Activated naive CD8-positive, alpha-beta T cell treated with anti-CD3 and anti-CD28 coated beads for 36 hours (primary cell): ENCODE data around the gene RYR3. TPM values are rescaled to one million over a fixed set of nuclear protein-coding genes. Genes with fewer than 3 reads are reported as not detected.
"Not testable (repeated sequence)": the region's sequence is repeated elsewhere in the genome, so short reads cannot be mapped to it uniquely, and the experiment has no call there.

ENCODE experiments used
- DNase-seq: peaks from one replicate; pipeline ENCODE4 v3.0.0; 2021
- H3K27ac Mint-ChIP-seq: one replicate; pipeline ENCODE4 v1.8.0; 2022; ENCODE audit warnings: mild to moderate bottlenecking, moderate library complexity, mixed read lengths
- H3K27me3 Mint-ChIP-seq: one replicate; pipeline ENCODE4 v1.8.0; 2022; ENCODE audit warnings: mild to moderate bottlenecking, mixed read lengths
- H3K36me3 Mint-ChIP-seq: one replicate; pipeline ENCODE4 v1.8.0; 2021; ENCODE audit warnings: mild to moderate bottlenecking, mixed read lengths
- H3K4me1 Mint-ChIP-seq: one replicate; pipeline ENCODE4 v1.8.0; 2021; ENCODE audit warnings: mixed read lengths
- H3K4me3 Mint-ChIP-seq: one replicate; pipeline ENCODE4 v1.8.0; 2022; ENCODE audit warnings: mild to moderate bottlenecking, moderate library complexity, mixed read lengths
- H3K9me3 Mint-ChIP-seq: one replicate; pipeline ENCODE4 v1.8.0; 2022; ENCODE audit warnings: mixed read lengths
- total RNA-seq, 2 experiments: library from RNA; stranded (reverse); gene quantifications; one replicate each; pipeline ENCODE4 v1.2.3, GENCODE V29; 2021

Gene RYR3
- total RNA-seq, 2 experiments from 2014 or later = not detected

GRCh38 chr15:33569036-33569435 lies 258.3 kb downstream of the RYR3 start:
- no peaks in the 10 kb centered on the region for H3K4me1 Mint-ChIP-seq
- H3K36me3 Mint-ChIP-seq = no peaks in the 10 kb centered on the region
- H3K9me3 Mint-ChIP-seq = no peaks in the 10 kb centered on the region
- DNase-seq = no peak
- no peak overlapping the region for H3K27ac Mint-ChIP-seq
- H3K27me3 Mint-ChIP-seq = peaks cover 8% of the 10 kb centered on the region
- H3K4me3 Mint-ChIP-seq = no peak overlapping the region

- not testable (repeated sequence) for H3K27ac Mint-ChIP-seq, DNase-seq, H3K9me3 Mint-ChIP-seq, H3K36me3 Mint-ChIP-seq, H3K4me1 Mint-ChIP-seq, H3K27me3 Mint-ChIP-seq, H3K4me3 Mint-ChIP-seq
These were observed 267.1 kb downstream of the RYR3 start for GRCh38 chr15:33577911-33578310.

- DNase-seq = no peak
- Mint-ChIP-seq H3K4me3 (no peak overlapping the region), H3K27ac (no peak overlapping the region), H3K9me3 (peaks cover under 1% of the 10 kb centered on the region), H3K4me1 (no peaks in the 10 kb centered on the region), H3K27me3 (peaks cover 6% of the 10 kb centered on the region), H3K36me3 (no peaks in the 10 kb centered on the region)
These were observed 269.8 kb downstream of the RYR3 start for GRCh38 chr15:33580526-33580925.

GRCh38 chr15:33581032-33581431 lies 270.3 kb downstream of the RYR3 start:
- DNase-seq = no peak
- no peaks in the 10 kb centered on the region for H3K36me3 Mint-ChIP-seq
- H3K9me3 Mint-ChIP-seq = no peaks in the 10 kb centered on the region
- H3K4me3 Mint-ChIP-seq = no peak overlapping the region
- H3K27me3 Mint-ChIP-seq = peaks cover 6% of the 10 kb centered on the region
- no peaks in the 10 kb centered on the region for H3K4me1 Mint-ChIP-seq
- no peak overlapping the region for H3K27ac Mint-ChIP-seq

- Mint-ChIP-seq H3K4me1 (no peaks in the 10 kb centered on the region), H3K9me3 (no peaks in the 10 kb centered on the region), H3K36me3 (no peaks in the 10 kb centered on the region), H3K4me3 (no peak overlapping the region), H3K27ac (no peak overlapping the region), H3K27me3 (peaks cover 9% of the 10 kb centered on the region)
- DNase-seq = no peak
These were observed 274.0 kb downstream of the RYR3 start for GRCh38 chr15:33584797-33585196.

- no peak for DNase-seq
- Mint-ChIP-seq H3K4me3 (no peak overlapping the region), H3K4me1 (no peaks in the 10 kb centered on the region), H3K27ac (no peak overlapping the region), H3K9me3 (no peaks in the 10 kb centered on the region), H3K36me3 (no peaks in the 10 kb centered on the region), H3K27me3 (peaks cover 10% of the 10 kb centered on the region)
These were observed 276.3 kb downstream of the RYR3 start for GRCh38 chr15:33586786-33587697.

- Mint-ChIP-seq H3K27me3 (peaks cover 17% of the 10 kb centered on the region), H3K36me3 (no peaks in the 10 kb centered on the region), H3K4me3 (no peak overlapping the region), H3K4me1 (no peaks in the 10 kb centered on the region), H3K27ac (no peak overlapping the region), H3K9me3 (peaks cover 2% of the 10 kb centered on the region)
- no peak for DNase-seq
These were observed 277.0 kb downstream of the RYR3 start for GRCh38 chr15:33587773-33588172.

GRCh38 chr15:33592864-33593263 lies 282.1 kb downstream of the RYR3 start:
- no peak overlapping the region for H3K27ac Mint-ChIP-seq
- H3K4me1 Mint-ChIP-seq = no peaks in the 10 kb centered on the region
- H3K4me3 Mint-ChIP-seq = no peak overlapping the region
- peaks cover 16% of the 10 kb centered on the region for H3K27me3 Mint-ChIP-seq
- no peaks in the 10 kb centered on the region for H3K36me3 Mint-ChIP-seq
- peaks cover 3% of the 10 kb centered on the region for H3K9me3 Mint-ChIP-seq
- no peak for DNase-seq

GRCh38 chr15:33598382-33598781 lies 287.6 kb downstream of the RYR3 start:
- H3K27ac Mint-ChIP-seq, H3K9me3 Mint-ChIP-seq, DNase-seq, H3K4me1 Mint-ChIP-seq, H3K27me3 Mint-ChIP-seq, H3K36me3 Mint-ChIP-seq, H3K4me3 Mint-ChIP-seq: not testable (repeated sequence)

- Mint-ChIP-seq H3K27ac (no peak overlapping the region), H3K27me3 (peaks cover 5% of the 10 kb centered on the region), H3K4me1 (no peaks in the 10 kb centered on the region), H3K4me3 (no peak overlapping the region), H3K9me3 (no peaks in the 10 kb centered on the region), H3K36me3 (no peaks in the 10 kb centered on the region)
- no peak for DNase-seq
These were observed 289.4 kb downstream of the RYR3 start for GRCh38 chr15:33600212-33600611.

GRCh38 chr15:33601461-33601860 lies 290.7 kb downstream of the RYR3 start:
- Mint-ChIP-seq H3K4me3 (no peak overlapping the region), H3K27ac (no peak overlapping the region), H3K9me3 (no peaks in the 10 kb centered on the region), H3K4me1 (no peaks in the 10 kb centered on the region), H3K36me3 (no peaks in the 10 kb centered on the region), H3K27me3 (peaks cover 5% of the 10 kb centered on the region)
- DNase-seq = no peak

GRCh38 chr15:33608714-33609113 lies 297.9 kb downstream of the RYR3 start:
- Mint-ChIP-seq H3K27ac (no peak overlapping the region), H3K4me1 (no peaks in the 10 kb centered on the region), H3K27me3 (peaks cover 12% of the 10 kb centered on the region), H3K36me3 (no peaks in the 10 kb centered on the region), H3K9me3 (no peaks in the 10 kb centered on the region), H3K4me3 (no peak overlapping the region)
- no peak for DNase-seq

GRCh38 chr15:33612721-33613304 lies 302.0 kb downstream of the RYR3 start:
- Mint-ChIP-seq H3K4me1 (no peaks in the 10 kb centered on the region), H3K4me3 (no peak overlapping the region), H3K27ac (no peak overlapping the region), H3K27me3 (peaks cover 4% of the 10 kb centered on the region), H3K9me3 (no peaks in the 10 kb centered on the region), H3K36me3 (no peaks in the 10 kb centered on the region)
- no peak for DNase-seq

GRCh38 chr15:33616475-33616874 lies 305.7 kb downstream of the RYR3 start:
- Mint-ChIP-seq H3K36me3 (no peaks in the 10 kb centered on the region), H3K4me1 (no peaks in the 10 kb centered on the region), H3K4me3 (no peak overlapping the region), H3K27ac (no peak overlapping the region), H3K27me3 (peaks cover 4% of the 10 kb centered on the region), H3K9me3 (no peaks in the 10 kb centered on the region)
- DNase-seq = no peak

- Mint-ChIP-seq H3K27ac (no peak overlapping the region), H3K9me3 (no peaks in the 10 kb centered on the region), H3K36me3 (no peaks in the 10 kb centered on the region), H3K27me3 (peaks cover 8% of the 10 kb centered on the region), H3K4me1 (no peaks in the 10 kb centered on the region), H3K4me3 (no peak overlapping the region)
- DNase-seq = no peak
These were observed 307.6 kb downstream of the RYR3 start for GRCh38 chr15:33618350-33618749.

GRCh38 chr15:33621141-33621540 lies 310.4 kb downstream of the RYR3 start:
- no peak overlapping the region for H3K4me3 Mint-ChIP-seq
- no peaks in the 10 kb centered on the region for H3K4me1 Mint-ChIP-seq
- H3K36me3 Mint-ChIP-seq = no peaks in the 10 kb centered on the region
- peaks cover 13% of the 10 kb centered on the region for H3K27me3 Mint-ChIP-seq
- no peaks in the 10 kb centered on the region for H3K9me3 Mint-ChIP-seq
- H3K27ac Mint-ChIP-seq = no peak overlapping the region
- no peak for DNase-seq
